NCI-H2107 treated with DMSO at 0.1 percent for 48 hours (cell line): ENCODE data around the gene SLC25A13.
"Not testable (repeated sequence)": the region's sequence is repeated elsewhere in the genome, so short reads cannot be mapped to it uniquely, and the experiment has no call there.

Source experiments
- DNase-seq: peaks from one replicate; lab custom pipeline; 2025; ENCODE audit not compliant: unreplicated experiment; lab: John Stamatoyannopoulos, UW

SLC25A13 gene, protein sequence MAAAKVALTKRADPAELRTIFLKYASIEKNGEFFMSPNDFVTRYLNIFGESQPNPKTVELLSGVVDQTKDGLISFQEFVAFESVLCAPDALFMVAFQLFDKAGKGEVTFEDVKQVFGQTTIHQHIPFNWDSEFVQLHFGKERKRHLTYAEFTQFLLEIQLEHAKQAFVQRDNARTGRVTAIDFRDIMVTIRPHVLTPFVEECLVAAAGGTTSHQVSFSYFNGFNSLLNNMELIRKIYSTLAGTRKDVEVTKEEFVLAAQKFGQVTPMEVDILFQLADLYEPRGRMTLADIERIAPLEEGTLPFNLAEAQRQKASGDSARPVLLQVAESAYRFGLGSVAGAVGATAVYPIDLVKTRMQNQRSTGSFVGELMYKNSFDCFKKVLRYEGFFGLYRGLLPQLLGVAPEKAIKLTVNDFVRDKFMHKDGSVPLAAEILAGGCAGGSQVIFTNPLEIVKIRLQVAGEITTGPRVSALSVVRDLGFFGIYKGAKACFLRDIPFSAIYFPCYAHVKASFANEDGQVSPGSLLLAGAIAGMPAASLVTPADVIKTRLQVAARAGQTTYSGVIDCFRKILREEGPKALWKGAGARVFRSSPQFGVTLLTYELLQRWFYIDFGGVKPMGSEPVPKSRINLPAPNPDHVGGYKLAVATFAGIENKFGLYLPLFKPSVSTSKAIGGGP

DNA sequence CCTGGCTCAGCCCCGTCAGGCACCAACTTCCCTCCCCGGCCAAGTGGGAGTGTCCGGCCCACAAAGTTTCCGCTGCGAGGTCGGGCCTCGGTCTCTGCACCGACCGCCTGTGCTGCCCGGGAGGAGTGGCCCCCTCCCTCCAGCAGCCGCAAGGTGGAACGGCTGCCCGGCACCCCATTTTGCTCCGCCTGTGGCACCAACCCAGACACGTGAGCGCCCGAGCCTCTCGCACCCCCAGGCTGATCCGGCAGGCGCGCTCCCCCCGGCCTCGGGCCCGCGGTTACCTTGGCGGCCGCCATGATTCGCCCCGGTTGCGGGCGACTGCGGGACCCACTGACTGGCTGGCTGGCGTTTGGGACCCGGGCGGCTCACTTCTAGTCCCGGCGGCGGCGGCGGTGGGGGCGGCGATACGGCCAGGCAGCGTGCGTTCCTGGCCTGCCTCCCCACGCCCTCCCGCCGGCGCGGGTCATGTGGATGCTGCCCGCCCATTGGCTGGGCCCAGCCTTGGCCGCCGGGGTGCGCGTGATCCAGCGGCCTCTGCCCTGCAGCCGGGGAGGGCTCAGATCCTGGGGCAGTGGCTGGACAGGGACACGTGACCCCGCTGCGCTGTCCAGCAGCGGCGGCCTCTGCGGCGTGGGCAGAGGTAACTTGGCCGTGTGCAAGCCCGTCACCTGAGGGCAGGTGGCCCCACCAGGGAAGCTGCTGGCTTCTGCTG, at the start of gene SLC25A13:
SLC25A13 (minus strand) TSS at position 441 of the 715 bp plus-strand sequence; CDS start at position 299, 142 bp downstream.
- DNase-seq = peak; percentile 37

DNA sequence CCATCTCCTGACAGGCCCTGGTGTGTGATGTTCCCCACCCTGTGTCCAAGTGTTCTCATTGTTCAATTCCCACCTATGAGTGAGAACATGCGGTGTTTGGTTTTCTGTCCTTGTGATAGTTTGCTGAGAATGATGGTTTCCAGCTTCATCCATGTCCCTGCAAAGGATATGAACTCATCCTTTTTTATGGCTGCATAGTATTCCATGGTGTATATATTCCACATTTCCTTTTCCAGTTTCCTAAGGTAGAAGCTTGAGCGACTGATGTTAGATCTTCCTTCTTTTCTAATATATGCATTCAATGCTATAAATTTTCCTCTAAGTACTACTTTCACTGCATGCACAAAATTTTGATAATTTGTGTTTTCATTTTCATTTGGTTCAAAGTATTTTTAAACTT, 44.0 kb upstream of the SLC25A13 start:
- DNase-seq = not testable (repeated sequence)

DNA sequence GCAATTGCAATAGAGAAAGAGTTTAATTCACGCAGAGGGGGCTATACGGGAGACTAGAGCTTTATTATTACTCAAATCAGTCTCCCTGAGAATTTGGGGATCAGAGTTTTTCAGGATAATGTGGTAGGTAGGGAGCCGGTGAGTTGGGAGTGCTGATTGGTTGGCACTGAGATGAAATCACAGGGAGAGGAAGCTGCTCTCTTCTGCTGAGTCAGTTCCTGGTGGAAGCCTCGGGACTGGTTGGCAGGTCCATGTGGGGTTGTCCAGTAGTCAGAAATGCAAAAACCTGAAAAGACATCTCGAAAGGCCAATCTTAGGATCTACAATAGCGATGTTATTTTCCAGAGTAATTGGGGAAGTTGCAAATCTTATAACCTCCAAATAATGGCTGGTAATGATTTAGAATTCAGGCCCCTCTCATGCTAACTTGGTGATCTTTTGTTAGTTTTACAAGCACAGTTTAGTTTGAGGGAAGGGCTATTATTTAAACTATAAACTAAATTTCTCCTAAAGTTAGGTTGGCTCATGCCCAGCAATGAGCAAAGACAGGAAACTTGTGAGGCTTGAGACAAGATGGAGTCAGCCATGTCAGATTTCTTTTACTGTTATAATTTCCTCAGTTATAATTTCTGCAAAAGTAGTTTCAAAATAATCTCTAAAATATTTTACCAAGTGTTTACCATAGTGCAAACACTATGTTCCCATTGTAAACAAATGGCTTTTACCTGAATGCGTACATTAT, 39.4 kb upstream of the SLC25A13 start:
- no peak for DNase-seq

DNA sequence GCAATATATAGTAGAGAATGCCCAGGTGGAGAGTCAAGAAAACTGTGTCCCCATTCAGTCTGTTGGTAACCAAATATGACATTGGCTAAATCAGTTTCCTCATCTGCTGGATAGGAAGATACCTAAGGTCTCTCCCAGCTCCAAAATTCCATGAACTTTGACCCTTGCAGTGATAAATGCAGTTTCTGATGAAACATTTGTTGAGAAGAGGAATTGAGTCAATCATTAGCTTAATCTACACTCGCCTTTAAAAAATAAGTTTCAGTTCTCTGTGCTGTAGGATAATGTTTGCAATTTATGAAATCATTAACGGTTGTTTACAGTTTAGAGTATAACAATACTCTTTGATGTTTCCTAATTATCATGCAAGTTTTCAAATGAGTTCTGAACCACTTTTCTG, 38.0 kb upstream of the SLC25A13 start:
- DNase-seq = no peak

DNA sequence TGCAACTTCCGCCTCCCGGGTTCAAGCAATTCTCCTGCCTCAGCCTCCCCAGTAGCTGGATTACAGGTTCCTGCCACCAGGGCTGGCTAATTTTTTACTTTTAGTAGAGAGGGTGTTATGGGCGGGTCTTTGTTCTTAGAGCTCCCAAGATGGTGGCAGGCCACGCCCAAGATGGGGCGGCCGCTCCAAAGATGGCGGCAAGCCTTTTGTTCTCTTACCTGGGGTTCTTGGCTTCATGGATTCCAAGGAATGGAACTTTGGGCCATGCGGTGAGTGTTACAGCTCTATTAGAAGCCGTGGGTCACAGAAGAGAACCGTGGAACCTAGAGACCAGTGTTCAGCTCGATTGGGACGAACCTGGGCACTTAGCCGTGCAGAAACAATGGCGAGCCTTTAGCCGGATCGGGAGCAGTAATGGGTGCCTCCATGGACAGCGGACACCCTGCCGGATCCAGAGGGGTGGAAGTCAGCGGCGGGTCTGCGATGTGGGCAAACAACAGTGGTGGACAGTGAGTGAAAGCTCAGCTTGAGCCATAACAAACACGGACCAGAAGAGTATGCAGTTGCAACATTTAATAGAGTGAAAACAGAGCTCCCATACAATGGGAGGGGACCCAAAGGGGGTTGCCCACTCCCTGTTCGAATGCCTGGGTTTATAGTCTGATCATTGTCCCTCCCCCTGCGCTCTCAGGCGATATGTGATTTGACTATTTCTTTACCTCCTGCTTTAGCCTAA, 36.5 kb upstream of the SLC25A13 start:
- DNase-seq = not testable (repeated sequence)

DNA sequence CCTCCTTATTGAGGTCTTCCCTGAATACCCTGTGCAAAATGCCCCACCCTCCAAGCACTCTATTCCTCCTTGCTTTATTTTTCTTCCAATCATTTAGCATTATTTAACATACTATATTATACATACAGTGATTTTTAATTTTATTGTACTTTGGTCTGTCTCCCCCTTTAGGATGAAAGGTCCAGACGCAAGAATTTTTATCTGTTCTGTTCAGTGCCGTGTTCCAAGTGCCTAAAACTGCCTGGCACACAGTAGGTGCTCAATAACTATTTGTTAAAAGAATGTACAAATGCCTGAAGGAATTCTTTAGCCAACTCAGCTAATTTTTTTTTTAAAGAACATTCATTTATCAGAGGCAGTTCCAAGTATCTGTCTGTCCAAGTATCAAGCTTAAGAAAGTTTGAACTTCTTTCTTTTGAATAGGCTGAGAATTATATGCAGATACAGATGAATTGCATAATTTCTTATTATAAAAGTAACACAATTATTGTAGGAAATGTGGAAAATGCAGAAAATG, 34.1 kb upstream of the SLC25A13 start:
- DNase-seq = no peak

DNA sequence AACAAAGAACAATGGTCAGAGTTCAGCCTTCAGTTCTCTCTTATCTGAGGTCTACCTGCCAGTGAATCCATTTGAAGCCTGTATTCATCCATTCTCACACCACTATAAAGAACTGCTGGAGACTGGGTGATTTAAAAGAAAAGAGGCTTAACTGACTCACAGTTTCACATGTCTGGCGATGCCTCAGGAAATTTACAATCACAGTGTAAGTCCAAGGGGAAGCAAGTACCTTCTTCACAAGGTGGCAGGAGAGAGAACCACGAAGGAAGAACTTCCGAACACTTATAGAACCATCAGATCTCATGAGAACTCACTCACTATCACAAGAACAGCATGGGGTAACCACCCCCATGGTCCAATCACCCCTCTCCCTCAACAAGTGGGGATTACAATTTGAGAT, 33.0 kb upstream of the SLC25A13 start:
- no peak for DNase-seq

DNA sequence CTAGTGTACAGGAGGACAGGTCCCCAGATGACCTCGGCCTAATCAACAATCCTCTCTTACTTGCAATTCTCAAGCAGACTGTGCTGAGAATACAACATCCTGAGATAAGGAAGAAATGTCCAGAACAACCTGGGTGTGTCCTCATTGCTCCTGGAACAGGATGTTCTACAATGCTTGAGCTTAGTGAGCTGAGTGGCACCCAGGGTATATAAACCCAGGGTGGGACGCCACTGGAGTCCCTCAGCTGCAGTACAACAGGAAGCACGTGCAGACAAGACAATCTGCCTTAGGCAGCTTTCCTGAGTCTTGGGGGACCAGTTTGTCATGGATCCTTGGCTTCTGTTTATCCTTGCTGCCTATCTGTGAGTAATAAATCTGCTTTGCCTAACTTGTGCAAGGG, 27.7 kb upstream of the SLC25A13 start:
- DNase-seq = no peak

DNA sequence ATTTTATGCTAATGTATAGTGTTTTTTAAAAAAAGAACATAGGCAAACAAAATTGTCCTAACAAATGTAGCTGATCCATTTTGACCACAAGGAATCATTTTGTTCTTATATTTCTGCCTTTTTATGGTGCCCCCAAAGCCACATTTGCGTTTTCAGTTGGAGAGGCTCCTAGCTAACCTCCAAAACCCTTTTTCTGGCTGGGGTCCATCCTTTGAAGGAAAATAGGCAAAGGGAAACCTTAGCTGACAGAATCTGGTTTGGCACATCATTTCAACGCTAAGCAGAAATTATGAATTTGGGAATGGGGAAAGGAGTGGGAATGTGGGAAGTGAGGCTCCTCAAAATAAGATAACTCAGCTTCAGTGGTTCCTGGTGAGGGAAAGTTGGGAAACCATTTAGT, 25.6 kb upstream of the SLC25A13 start:
- DNase-seq = no peak

DNA sequence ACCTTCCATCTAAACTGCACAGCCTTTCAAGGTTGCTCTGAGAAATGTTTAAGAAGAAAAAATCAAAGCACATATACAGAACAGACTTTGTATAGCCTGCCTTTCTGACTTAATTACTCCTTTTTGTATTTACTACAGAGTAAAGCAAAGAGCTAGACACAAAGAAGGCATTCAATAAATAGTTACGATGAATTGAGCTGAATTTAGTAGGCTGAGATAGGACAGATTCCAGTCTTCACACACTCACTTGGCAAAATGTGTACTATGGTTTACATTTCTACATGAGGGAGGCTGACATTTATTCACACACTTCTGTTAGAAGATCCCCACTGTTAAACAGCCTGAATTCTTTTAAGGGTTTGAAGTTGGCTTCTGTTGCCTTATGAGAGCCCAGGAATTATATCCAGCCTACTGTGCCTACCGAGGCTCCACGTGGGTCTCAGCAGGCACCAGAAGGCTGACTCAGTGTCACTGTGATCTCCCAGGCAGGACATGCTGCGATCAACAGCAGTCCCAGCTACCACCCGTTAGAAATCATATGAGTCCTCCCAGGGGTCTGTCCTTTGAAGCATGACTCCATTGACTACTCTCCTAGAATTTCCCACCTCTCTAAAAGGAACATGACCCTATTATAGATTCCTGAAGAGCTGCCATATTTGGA, 24.5 kb upstream of the SLC25A13 start:
- no peak for DNase-seq

DNA sequence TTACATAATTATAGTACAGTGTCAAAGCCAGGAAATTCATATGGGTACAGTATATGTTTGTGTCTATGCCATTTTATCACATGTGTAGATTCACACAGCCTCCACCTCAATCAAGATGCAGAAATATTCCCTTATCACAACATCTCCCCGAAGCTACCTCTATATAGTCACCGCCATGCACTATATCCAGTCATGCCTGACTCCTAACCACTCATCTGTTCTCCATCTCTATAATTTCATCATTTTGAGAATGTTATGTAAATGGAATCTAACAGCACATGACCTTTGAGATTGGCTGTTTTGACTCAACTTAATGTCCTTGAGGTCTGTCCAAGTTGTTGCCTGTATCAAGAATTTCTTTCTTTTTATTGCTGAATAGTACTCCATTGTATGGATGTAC, 22.3 kb upstream of the SLC25A13 start:
- no peak for DNase-seq

DNA sequence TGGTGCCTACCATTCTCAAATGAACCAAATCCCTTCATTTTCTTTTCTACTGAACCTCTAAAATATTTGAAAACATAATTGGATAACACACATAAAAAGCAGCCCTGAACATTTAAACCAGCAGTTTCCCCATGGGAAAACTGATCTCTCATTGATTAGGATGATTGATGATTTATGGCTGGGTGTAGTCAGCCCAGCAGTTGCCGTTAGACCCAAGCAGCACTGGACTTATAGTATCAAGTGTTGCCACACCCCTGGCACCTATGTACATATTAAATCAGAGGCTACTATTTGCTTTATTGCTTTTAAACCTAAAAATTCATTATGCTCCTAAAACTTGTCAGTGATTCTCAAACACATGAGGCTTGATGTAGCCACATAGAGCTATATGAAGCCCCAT, 20.2 kb upstream of the SLC25A13 start:
- no peak for DNase-seq

DNA sequence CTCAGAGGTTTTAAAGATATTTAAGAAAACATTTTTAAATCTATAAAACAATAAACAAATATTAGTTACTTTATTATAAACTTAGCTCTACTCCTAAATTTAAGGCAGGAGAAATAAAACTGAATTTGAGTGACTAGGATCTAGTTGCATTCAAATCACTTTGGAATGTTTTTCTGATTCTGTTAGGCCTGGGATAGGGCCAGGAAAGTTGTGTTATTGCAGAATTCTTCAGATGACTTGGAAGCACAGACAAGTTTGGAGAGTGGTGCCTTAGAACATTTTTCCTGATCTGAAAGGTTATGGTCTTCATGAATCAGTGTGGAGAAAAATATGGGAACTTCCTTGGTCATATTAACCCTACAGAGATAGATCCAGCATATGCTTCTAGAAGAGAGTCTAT, 15.6 kb upstream of the SLC25A13 start:
- DNase-seq = no peak

DNA sequence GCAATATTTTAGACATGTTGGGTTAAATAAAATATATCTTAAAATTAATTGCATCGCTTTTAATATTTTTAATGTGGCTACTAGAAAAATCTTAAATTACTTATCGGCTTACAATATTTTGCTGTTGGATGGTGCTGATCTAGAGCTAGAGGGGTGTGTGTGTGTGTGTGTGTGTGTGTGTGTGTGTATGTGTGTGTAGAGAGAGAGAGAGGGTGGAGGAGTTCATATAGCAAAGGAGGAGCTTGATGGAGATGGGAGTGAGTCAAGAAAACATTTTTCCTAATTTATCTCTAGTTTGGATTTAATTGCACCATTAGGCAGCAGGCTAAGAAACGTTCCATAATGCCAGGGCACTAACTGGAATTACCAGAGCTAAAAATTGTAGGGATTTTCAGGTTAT, 10.4 kb upstream of the SLC25A13 start:
- no peak for DNase-seq

DNA sequence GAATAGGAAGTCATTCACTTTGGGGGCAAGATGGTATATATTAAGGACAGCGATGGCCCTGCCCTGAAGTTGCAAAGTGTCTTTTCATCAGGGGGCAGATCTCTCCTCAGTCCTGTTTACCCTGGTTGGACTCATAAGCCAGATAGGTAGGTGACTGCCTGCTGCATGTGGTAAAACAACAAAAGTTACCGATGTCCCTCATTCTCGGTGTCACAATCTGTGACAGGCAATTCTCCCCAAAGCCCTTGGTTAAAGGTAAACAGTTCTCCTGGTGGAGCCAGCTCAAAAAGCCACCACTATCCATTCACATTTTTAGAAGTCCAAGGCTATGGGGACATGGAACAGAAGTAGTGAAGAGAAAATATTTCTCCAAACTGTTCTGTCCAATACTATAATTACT, 9.9 kb upstream of the SLC25A13 start:
- no peak for DNase-seq

DNA sequence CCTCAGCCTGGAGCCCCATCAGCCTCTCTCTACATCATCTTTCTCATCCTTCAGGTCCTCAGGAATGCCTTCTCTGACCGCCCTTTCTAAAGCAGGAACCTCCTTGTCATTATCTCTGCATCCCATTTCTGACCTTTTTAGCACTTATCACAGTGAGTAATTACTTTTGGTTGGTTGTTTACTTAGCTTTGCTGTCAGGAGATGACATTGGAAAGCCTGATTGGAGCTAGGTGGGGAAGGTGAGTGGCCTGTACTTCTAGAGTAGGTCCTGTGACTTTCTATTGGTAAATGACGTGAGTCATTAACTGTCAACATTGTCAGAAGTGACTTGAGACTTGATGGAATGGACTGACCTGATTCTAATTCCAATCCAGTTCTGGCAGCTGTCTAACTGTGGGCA, 9.3 kb upstream of the SLC25A13 start:
- no peak for DNase-seq

DNA sequence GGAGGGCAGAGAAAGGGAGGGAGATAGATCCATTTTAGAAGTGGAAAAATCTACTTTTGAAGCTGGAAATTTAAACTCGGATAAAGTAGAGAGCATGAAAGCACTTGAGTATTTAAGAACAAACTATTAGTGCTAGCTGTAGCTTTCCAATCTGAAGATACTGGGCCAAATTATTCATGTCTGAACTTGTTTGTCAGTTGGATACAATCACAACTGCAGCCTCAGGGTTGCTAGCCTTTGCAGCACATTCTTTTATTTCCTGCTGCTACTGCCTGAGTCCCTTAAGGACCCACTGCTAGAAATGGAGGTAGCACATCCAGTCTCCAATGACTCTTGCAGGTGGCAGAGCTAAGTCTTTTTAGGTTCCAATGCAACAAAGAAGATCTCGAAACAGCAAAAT, 8.3 kb upstream of the SLC25A13 start:
- DNase-seq = peak; percentile 40

DNA sequence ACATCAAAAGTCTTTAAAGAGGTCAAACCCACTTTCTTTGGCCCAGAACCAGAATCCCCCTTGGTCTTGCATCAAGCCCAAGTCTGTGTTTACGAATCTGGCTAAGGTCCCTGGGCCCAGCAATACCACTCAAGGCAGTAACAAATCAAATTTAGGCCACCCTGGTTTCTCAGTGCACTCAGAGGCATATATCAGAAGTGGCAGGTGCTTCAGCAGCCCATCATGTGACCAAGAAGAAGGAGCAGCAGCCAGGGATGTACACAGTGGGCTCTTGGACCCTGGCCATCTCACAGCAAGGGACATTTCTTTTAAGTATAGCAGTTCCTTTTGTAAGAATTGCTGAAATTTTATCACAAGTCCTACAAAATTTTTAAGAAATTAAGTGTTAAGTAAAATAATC, 7.3 kb upstream of the SLC25A13 start:
- no peak for DNase-seq

DNA sequence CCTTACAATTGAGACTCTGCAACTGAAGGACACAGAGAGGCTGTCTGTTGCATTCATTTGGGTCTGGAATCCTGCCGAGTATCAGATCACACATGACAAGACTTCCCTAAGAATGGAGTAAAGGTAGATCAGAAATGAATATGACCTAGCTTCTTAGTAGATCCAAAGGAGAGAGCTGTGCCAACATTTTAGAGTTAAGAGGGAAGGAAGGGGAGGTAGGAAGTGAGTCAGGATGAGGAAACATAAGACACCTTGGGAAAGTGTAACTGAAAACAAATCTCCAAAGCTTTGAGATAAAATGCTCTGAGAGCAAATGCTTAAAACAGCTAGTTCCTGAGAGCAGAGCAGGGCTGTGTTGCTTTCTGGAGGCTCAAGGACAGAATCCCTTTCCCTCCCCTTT, 6.1 kb upstream of the SLC25A13 start:
- no peak for DNase-seq

DNA sequence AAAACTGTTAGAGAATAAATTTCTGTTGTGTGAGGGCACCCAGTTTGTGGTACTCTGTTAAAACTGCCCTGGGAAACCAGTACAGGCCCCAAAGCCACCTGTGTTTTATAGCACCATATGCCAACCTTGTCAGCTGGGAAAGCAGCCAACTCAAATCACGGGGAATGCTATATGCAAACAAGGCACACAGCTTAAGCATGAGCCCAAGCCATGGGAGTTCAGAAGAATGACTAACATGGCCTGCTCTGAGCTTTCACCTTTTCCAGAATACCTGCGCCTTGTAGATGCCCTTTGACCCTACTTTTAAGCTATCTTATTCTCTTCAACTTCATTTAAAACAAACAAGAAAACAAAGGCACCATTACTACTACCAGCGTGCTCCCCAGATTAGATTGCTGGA, 5.5 kb upstream of the SLC25A13 start:
- peak; percentile 58 for DNase-seq
